H9 (cell line): ENCODE data around the gene SNAI3. TPM values are rescaled to one million over a fixed set of nuclear protein-coding genes. Genes with fewer than 3 reads are reported as not detected.
A peak's percentile ranks its signal among the peaks of the same experiment; 100 is the strongest.

Experiments used
- DNase-seq: peaks from one replicate; pipeline ENCODE4 v3.0.0-alpha.2; 2017
- H2AFZ ChIP-seq: one replicate; pipeline ENCODE4 v1.6.1; 2013; ENCODE audit warnings: mild to moderate bottlenecking, low read length, control low read depth, moderate library complexity
- H2AK5ac ChIP-seq: 2 replicates; pipeline ENCODE4 v1.6.1; 2013; ENCODE audit warnings: low read length, control low read depth, mixed read lengths; ENCODE audit not compliant: insufficient read length
- H2BK120ac ChIP-seq: one replicate; pipeline ENCODE4 v1.6.1; 2013; ENCODE audit warnings: low read depth, mild to moderate bottlenecking, low read length, control low read depth, inconsistent platforms; ENCODE audit not compliant: poor library complexity, severe bottlenecking
- H2BK12ac ChIP-seq: 2 replicates; pipeline ENCODE4 v1.6.1; 2013; ENCODE audit warnings: low read length, control low read depth, mixed read lengths, low read depth; ENCODE audit not compliant: insufficient read length
- H2BK15ac ChIP-seq: 2 replicates; pipeline ENCODE4 v1.6.1; 2013; ENCODE audit warnings: low read depth, low read length, control low read depth
- H2BK20ac ChIP-seq: one replicate; pipeline ENCODE4 v1.6.1; 2013; ENCODE audit warnings: low read depth, mild to moderate bottlenecking, low read length, control low read depth, inconsistent platforms; ENCODE audit not compliant: poor library complexity, severe bottlenecking
- H2BK5ac ChIP-seq: 2 replicates; pipeline ENCODE4 v1.6.1; 2013; ENCODE audit warnings: low read length, control low read depth, mixed read lengths; ENCODE audit not compliant: insufficient read length
- H3K14ac ChIP-seq: 2 replicates; pipeline ENCODE4 v1.6.1; 2013; ENCODE audit warnings: low read length, control low read depth; ENCODE audit not compliant: insufficient read depth
- H3K18ac ChIP-seq: 2 replicates; pipeline ENCODE4 v1.6.1; 2013; ENCODE audit warnings: low read depth, mild to moderate bottlenecking, mixed read lengths, low read length, control low read depth; ENCODE audit not compliant: insufficient read length
- H3K23ac ChIP-seq: 2 replicates; pipeline ENCODE4 v1.6.1; 2013; ENCODE audit warnings: low read length, control low read depth, mixed read lengths, low read depth; ENCODE audit not compliant: insufficient read length
- H3K23me2 ChIP-seq: 2 replicates; pipeline ENCODE4 v1.6.1; 2013; ENCODE audit warnings: low read depth, mild to moderate bottlenecking, mixed read lengths, low read length, control low read depth; ENCODE audit not compliant: insufficient read length, poor library complexity, severe bottlenecking
- H3K27ac ChIP-seq: 2 replicates; pipeline ENCODE4 v1.5.1; 2013; ENCODE audit warnings: low read length, control low read depth, mixed read lengths, low read depth; ENCODE audit not compliant: insufficient read length
- H3K27me3 ChIP-seq: 2 replicates; pipeline ENCODE4 v1.6.1; 2013; ENCODE audit warnings: low read length, control low read depth, inconsistent platforms; ENCODE audit not compliant: insufficient read depth
- H3K4ac ChIP-seq: 2 replicates; pipeline ENCODE4 v1.6.1; 2013; ENCODE audit warnings: low read depth, mild to moderate bottlenecking, control low read depth, inconsistent platforms, low read length, moderate library complexity
- H3K4me1 ChIP-seq: 2 replicates; pipeline ENCODE4 v1.6.1; 2013; ENCODE audit warnings: low read length, control low read depth, inconsistent platforms; ENCODE audit not compliant: insufficient read depth
- H3K4me2 ChIP-seq: 2 replicates; pipeline ENCODE4 v1.6.1; 2013; ENCODE audit warnings: low read length, control low read depth, mixed read lengths; ENCODE audit not compliant: insufficient read length, insufficient read depth
- H3K56ac ChIP-seq: 2 replicates; pipeline ENCODE4 v1.6.1; 2013; ENCODE audit warnings: low read depth, mild to moderate bottlenecking, mixed read lengths, low read length, control low read depth; ENCODE audit not compliant: insufficient read length
- H3K79me1 ChIP-seq: 2 replicates; pipeline ENCODE4 v1.6.1; 2013; ENCODE audit warnings: low read depth, mild to moderate bottlenecking, moderate library complexity, low read length, control low read depth, inconsistent platforms; ENCODE audit not compliant: insufficient read depth, poor library complexity, severe bottlenecking
- H3K79me2 ChIP-seq: 2 replicates; pipeline ENCODE4 v1.6.1; 2013; ENCODE audit warnings: low read length, control low read depth, inconsistent platforms; ENCODE audit not compliant: insufficient read depth
- H3K9ac ChIP-seq: 2 replicates; pipeline ENCODE4 v1.6.1; 2013; ENCODE audit warnings: low read length, control low read depth, mixed read lengths; ENCODE audit not compliant: insufficient read length; ENCODE audit errors: extremely low read depth
- H3K9me3 ChIP-seq: one replicate; pipeline ENCODE4 v1.6.1; 2013; ENCODE audit warnings: low read depth, low read length, inconsistent platforms; ENCODE audit not compliant: control insufficient read depth
- H3T11ph ChIP-seq: one replicate; pipeline ENCODE4 v1.6.1; 2013; ENCODE audit warnings: mild to moderate bottlenecking, low read length, control low read depth, inconsistent platforms
- H4K20me1 ChIP-seq: one replicate; pipeline ENCODE4 v1.6.1; 2013; ENCODE audit not compliant: control insufficient read depth, insufficient read length, insufficient read depth
- H4K5ac ChIP-seq: 2 replicates; pipeline ENCODE4 v1.6.1; 2013; ENCODE audit warnings: low read depth, mild to moderate bottlenecking, mixed read lengths, low read length, control low read depth; ENCODE audit not compliant: insufficient read length
- H4K8ac ChIP-seq: replicated peaks from 2 replicates; pipeline ENCODE4 v1.6.1; 2013; ENCODE audit warnings: low read length, control low read depth, mixed read lengths, low read depth; ENCODE audit not compliant: insufficient read length
- H4K91ac ChIP-seq: 2 replicates; pipeline ENCODE4 v1.6.1; 2013; ENCODE audit warnings: low read depth, mild to moderate bottlenecking, moderate library complexity, mixed read lengths, low read length, control low read depth; ENCODE audit not compliant: insufficient read length
- H3K27ac Mint-ChIP-seq, 3 experiments: 2 replicates in 2 of 3; 3 replicates in 1 of 3; pipeline ENCODE4 v1.8.0; 2020 to 2021; ENCODE audit warnings: mixed read lengths in 3 of 3, mild to moderate bottlenecking in 1 of 3, moderate library complexity in 1 of 3
- H3K27me3 Mint-ChIP-seq: 2 replicates; pipeline ENCODE4 v1.8.0; 2021; ENCODE audit warnings: low read depth, mild to moderate bottlenecking, moderate library complexity, mixed read lengths
- H3K36me3 Mint-ChIP-seq, 3 experiments: 2 replicates in 2 of 3; 3 replicates in 1 of 3; pipeline ENCODE4 v1.8.0; 2020 to 2021; ENCODE audit warnings: low read depth in 3 of 3, mixed read lengths in 3 of 3; ENCODE audit not compliant: insufficient read depth in 1 of 3
- H3K4me1 Mint-ChIP-seq, 2 experiments: 2 replicates each; pipeline ENCODE4 v1.8.0; 2020; ENCODE audit warnings: mixed read lengths in 2 of 2
- H3K4me3 Mint-ChIP-seq, 2 experiments: 2 replicates in 1 of 2; 3 replicates in 1 of 2; pipeline ENCODE4 v1.8.0; 2020 to 2021; ENCODE audit warnings: mild to moderate bottlenecking in 2 of 2, mixed read lengths in 2 of 2, moderate library complexity in 1 of 2
- H3K9me3 Mint-ChIP-seq, 2 experiments: 2 replicates in 1 of 2; 3 replicates in 1 of 2; pipeline ENCODE4 v1.8.0; 2020; ENCODE audit warnings: mild to moderate bottlenecking in 2 of 2, mixed read lengths in 2 of 2, moderate library complexity in 1 of 2
- WGBS: extraction: QIAGEN DNeasy Blood & Tissue Kit; methylation state at CpG from one replicate; pipeline ENCODE4 v1.1.7; 2013; ENCODE audit warnings: missing lambda C conversion rate, low lambda C conversion rate, mixed read lengths; ENCODE audit not compliant: insufficient read length; ENCODE audit errors: extremely low coverage; 5-methylcytosine and 5-hydroxymethylcytosine counted together
- total RNA-seq: library from RNA; stranded (reverse); gene quantifications from 2 replicates; pipeline ENCODE4 v1.2.1, GENCODE V29; 2021
- TF ChIP-seq, protein P1 (sequence below): fragments of 200-600 bp; sonication (generic); conservative IDR thresholded peaks from 3 replicates; pipeline ENCODE4 v1.8.0; 2021; ENCODE audit warnings: antibody characterized with exemption, mild to moderate bottlenecking

SNAI3 gene
- total RNA-seq, 1 experiment from 2014 or later, result 3.2 TPM

DNA sequence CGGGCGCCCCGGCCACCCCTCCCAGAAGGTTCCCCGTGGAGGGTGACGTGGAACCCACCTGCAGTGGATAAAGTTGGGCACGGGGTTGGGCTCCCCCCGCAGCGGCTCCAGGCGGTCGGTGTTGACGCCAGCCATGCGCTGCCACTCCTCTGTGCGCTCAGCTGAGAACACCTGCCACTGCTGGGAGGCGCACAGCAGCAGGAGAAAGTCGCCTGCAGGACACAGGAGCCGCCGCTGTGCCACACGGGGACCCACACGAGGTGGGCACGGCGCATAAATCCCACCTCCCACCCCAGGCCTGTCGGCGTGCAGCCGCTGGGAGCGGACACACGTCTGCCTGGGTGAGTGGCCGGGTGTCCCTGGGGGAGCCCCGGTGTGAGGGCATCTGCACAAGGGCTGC lies 40.7 kb upstream of the SNAI3 start:
- Mint-ChIP-seq H3K4me1 (no peaks in the 10 kb centered on the region), H3K9me3 (no peaks in the 10 kb centered on the region), H3K27ac (peak overlapping the region in 1 of 3 experiments; percentile 55; a peak in 1 of 7 replicates), H3K36me3 (peaks cover 4 to 20% (median 9%) of the 10 kb centered on the region in 3 experiments; a peak in 5 of 7 replicates), H3K27me3 (no peaks in the 10 kb centered on the region; the same call in 1 of the 2 replicates), H3K4me3 (no peak overlapping the region)
- Histone ChIP-seq H3T11ph (no peak overlapping the region), H3K4me2 (no peak overlapping the region), H2AFZ (no peak overlapping the region), H3K56ac (no peak overlapping the region), H2BK20ac (no peak overlapping the region), H3K23ac (no peak overlapping the region), H3K27me3 (no peaks in the 10 kb centered on the region), H3K4me1 (no peaks in the 10 kb centered on the region), H3K79me1 (no peaks in the 10 kb centered on the region), H2BK15ac (no peak overlapping the region), H3K79me2 (no peaks in the 10 kb centered on the region), H3K14ac (no peak overlapping the region; the same call in 1 of the 2 replicates), H3K9me3 (no peaks in the 10 kb centered on the region), H4K5ac (no peak overlapping the region), H4K20me1 (no peaks in the 10 kb centered on the region), H2BK120ac (no peak overlapping the region), H2BK12ac (no peak overlapping the region), H3K4ac (no peak overlapping the region), H2AK5ac (no peak overlapping the region), H4K91ac (no peak overlapping the region), H3K9ac (no peak overlapping the region), H4K8ac (no peak overlapping the region), H3K23me2 (no peaks in the 10 kb centered on the region), H3K18ac (no peak overlapping the region), H3K27ac (no peak overlapping the region), H2BK5ac (no peak overlapping the region)
- no CpG with 5 or more reads among the region's 28 CpGs for WGBS
- TF ChIP-seq, protein P1, sequence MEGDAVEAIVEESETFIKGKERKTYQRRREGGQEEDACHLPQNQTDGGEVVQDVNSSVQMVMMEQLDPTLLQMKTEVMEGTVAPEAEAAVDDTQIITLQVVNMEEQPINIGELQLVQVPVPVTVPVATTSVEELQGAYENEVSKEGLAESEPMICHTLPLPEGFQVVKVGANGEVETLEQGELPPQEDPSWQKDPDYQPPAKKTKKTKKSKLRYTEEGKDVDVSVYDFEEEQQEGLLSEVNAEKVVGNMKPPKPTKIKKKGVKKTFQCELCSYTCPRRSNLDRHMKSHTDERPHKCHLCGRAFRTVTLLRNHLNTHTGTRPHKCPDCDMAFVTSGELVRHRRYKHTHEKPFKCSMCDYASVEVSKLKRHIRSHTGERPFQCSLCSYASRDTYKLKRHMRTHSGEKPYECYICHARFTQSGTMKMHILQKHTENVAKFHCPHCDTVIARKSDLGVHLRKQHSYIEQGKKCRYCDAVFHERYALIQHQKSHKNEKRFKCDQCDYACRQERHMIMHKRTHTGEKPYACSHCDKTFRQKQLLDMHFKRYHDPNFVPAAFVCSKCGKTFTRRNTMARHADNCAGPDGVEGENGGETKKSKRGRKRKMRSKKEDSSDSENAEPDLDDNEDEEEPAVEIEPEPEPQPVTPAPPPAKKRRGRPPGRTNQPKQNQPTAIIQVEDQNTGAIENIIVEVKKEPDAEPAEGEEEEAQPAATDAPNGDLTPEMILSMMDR, result no peak
- no peak for DNase-seq
